Osteocyte (in vitro differentiated cells): ENCODE results near the gene ABCC10. TPM values are rescaled to one million over a fixed set of nuclear protein-coding genes. Genes with fewer than 3 reads are reported as not detected.
"Not testable (repeated sequence)": the region's sequence is repeated elsewhere in the genome, so short reads cannot be mapped to it uniquely, and the experiment has no call there.

Source experiments
- DNase-seq: peaks from one replicate; pipeline ENCODE4 v3.0.0; 2021; ENCODE audit warnings: mixed read lengths; ENCODE audit not compliant: unreplicated experiment; ENCODE audit errors: extremely low spot score
- H3K27ac Mint-ChIP-seq: one replicate; pipeline ENCODE4 v1.8.0; 2021; ENCODE audit warnings: mild to moderate bottlenecking, mixed read lengths; ENCODE audit not compliant: unreplicated experiment
- H3K27me3 Mint-ChIP-seq: one replicate; pipeline ENCODE4 v1.8.0; 2021; ENCODE audit warnings: mixed read lengths; ENCODE audit not compliant: unreplicated experiment
- H3K36me3 Mint-ChIP-seq: one replicate; pipeline ENCODE4 v1.8.0; 2021; ENCODE audit warnings: mixed read lengths; ENCODE audit not compliant: unreplicated experiment
- H3K4me1 Mint-ChIP-seq: one replicate; pipeline ENCODE4 v1.8.0; 2021; ENCODE audit warnings: mixed read lengths; ENCODE audit not compliant: unreplicated experiment
- H3K4me3 Mint-ChIP-seq: one replicate; pipeline ENCODE4 v1.8.0; 2021; ENCODE audit warnings: mild to moderate bottlenecking, moderate library complexity, mixed read lengths; ENCODE audit not compliant: unreplicated experiment
- H3K9me3 Mint-ChIP-seq: one replicate; pipeline ENCODE4 v1.8.0; 2021; ENCODE audit warnings: mixed read lengths; ENCODE audit not compliant: unreplicated experiment
- total RNA-seq: library from RNA; stranded (reverse); gene quantifications from 2 replicates; pipeline ENCODE4 v1.2.1, GENCODE V29; 2021
- TF ChIP-seq, protein P1 (sequence below): fragments of 200-600 bp; sonication (generic); IDR thresholded peaks from 2 replicates; pipeline ENCODE4 v1.5.0; 2021; ENCODE audit warnings: antibody characterized with exemption, mild to moderate bottlenecking, moderate library complexity

Gene ABCC10
- total RNA-seq, 1 donor from 2014 or later, result 40.1 TPM

DNA sequence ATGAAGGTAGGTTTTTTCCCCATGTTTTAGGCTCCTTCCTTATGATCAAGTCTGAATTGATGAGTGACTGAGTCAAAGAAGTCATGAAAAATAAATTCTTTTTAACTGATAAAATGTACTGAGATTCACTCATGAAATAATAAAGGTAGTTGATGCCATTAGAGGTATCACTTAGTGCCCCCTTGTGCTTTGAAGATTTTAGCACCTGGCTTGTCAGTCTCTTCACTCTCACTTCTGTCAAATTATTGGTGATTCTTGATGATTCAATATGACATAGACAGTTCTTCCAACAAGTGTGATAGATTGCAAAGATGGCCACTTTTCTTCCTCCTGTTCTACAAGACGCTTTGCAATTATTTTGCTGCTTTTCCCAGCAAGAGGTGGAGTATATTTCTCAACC lies 32.2 kb downstream of the ABCC10 start:
- Mint-ChIP-seq H3K27ac (no peak overlapping the region), H3K36me3 (no peaks in the 10 kb centered on the region), H3K9me3 (no peaks in the 10 kb centered on the region), H3K27me3 (peaks cover 45% of the 10 kb centered on the region), H3K4me3 (no peak overlapping the region), H3K4me1 (peaks cover 13% of the 10 kb centered on the region)
- TF ChIP-seq, protein P1, sequence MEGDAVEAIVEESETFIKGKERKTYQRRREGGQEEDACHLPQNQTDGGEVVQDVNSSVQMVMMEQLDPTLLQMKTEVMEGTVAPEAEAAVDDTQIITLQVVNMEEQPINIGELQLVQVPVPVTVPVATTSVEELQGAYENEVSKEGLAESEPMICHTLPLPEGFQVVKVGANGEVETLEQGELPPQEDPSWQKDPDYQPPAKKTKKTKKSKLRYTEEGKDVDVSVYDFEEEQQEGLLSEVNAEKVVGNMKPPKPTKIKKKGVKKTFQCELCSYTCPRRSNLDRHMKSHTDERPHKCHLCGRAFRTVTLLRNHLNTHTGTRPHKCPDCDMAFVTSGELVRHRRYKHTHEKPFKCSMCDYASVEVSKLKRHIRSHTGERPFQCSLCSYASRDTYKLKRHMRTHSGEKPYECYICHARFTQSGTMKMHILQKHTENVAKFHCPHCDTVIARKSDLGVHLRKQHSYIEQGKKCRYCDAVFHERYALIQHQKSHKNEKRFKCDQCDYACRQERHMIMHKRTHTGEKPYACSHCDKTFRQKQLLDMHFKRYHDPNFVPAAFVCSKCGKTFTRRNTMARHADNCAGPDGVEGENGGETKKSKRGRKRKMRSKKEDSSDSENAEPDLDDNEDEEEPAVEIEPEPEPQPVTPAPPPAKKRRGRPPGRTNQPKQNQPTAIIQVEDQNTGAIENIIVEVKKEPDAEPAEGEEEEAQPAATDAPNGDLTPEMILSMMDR, result no peak
- DNase-seq, result no peak

DNA sequence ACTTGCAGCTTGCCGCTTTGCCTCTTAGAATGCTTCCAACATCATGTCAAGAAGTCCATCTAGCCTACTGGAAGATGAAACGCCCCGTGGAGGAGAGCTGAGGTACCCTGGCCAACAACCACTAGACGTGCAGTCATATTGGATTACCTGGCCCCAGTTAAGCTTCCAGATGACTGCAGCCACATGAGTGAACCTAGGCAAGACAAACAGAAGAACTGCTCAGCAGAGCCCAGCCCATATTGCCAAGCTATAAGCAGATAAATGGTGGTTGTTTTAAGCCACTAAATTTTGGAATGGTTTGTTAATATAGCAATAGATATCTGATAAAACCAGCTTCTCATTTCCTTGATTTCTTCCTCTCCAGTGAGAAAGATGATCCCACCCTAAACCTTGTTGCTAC lies 32.7 kb downstream of the ABCC10 start:
- Mint-ChIP-seq H3K4me1 (peaks cover 12% of the 10 kb centered on the region), H3K9me3 (no peaks in the 10 kb centered on the region), H3K27me3 (peaks cover 45% of the 10 kb centered on the region), H3K27ac (no peak overlapping the region), H3K36me3 (no peaks in the 10 kb centered on the region), H3K4me3 (no peak overlapping the region)
- TF ChIP-seq, protein P1, result no peak
- DNase-seq, result no peak

DNA sequence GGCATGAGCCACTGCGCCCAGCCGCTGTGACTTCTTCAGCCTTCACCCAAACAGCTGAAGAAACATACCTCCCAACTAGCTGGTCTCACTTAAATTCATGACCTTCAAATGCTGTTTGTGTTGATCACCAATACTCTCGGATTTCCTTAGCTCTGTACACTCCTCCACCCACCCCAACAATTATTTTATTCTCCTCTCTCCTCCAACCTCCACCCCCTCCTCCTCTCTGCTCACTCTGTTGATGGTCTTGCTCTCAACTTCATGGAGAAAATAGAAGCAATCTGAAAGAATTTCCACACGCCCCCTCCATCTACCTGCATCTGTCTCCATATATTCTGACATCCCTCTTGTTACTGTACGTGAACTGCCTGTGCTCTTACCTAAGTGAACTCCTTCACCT lies 34.6 kb downstream of the ABCC10 start:
- Mint-ChIP-seq H3K4me1 (peaks cover 3% of the 10 kb centered on the region), H3K27ac (no peak overlapping the region), H3K36me3 (no peaks in the 10 kb centered on the region), H3K4me3 (no peak overlapping the region), H3K27me3 (peaks cover 31% of the 10 kb centered on the region), H3K9me3 (no peaks in the 10 kb centered on the region)
- TF ChIP-seq, protein P1, result no peak
- no peak for DNase-seq

DNA sequence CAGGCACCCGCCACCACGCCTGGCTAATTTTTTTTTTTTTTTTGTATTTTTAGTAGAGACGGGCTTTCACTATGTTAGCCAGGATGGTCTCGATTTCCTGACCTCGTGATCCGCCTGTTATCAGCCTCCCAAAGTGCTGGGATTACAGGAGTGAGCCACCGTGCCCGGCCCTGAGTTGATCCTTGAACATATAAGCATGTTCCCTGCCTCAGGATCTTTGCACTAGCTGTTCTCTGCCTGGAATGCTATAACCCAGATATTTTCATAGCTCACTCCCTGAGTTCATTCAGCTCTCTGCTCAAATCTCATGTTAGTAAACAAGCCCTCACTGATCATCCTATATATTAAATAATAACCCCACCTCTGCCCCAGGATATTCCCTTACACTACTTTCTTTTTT lies 37.0 kb downstream of the ABCC10 start:
- Mint-ChIP-seq H3K27ac (no peak overlapping the region), H3K4me1 (no peaks in the 10 kb centered on the region), H3K9me3 (no peaks in the 10 kb centered on the region), H3K36me3 (no peaks in the 10 kb centered on the region), H3K27me3 (peaks cover 26% of the 10 kb centered on the region), H3K4me3 (no peak overlapping the region)
- TF ChIP-seq, protein P1, result no peak
- no peak for DNase-seq

DNA sequence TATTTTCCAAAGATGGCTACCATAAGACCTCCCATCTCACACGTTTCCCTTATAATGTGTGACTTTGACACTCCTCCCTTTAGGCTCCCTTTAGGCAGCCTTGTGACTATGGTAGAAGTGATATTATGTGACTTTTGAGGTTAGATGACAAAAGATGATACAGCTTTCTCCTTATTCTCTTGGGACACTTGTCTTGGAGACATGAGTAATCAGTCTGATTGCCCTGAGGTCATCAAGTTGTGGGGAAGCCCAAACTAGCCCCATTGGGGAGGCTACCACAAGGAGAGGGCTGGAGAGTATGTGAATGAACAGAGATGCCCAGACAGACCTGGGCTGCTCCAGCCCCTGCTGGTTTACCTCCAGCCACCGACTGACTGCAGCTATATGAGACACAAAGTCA lies 38.6 kb downstream of the ABCC10 start:
- no peaks in the 10 kb centered on the region for H3K36me3 Mint-ChIP-seq
- H3K27me3 Mint-ChIP-seq, result peaks cover 22% of the 10 kb centered on the region
- no peaks in the 10 kb centered on the region for H3K4me1 Mint-ChIP-seq
- H3K27ac Mint-ChIP-seq, result no peak overlapping the region
- no peak overlapping the region for H3K4me3 Mint-ChIP-seq
- DNase-seq, result no peak
- TF ChIP-seq, protein P1, result no peak
- no peaks in the 10 kb centered on the region for H3K9me3 Mint-ChIP-seq

DNA sequence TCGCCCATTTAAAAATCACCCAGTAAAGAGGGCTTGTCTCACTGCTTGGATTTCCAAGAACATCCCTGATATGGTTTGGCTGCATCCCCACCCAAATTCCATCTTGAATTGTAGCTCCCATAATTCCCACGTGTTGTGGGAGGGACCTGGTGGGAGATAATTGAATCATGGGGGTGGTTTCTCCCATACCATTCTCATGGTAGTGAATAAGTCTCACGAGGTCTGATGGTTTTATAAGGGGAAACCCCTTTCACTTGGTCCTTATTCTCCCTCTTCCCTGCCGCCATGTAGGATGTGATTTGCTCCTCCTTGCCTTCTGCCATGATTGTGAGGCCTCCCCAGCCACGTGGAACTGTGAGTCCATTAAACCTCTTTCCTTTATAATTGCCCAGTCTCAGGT lies 39.9 kb downstream of the ABCC10 start:
- H3K4me1 Mint-ChIP-seq, H3K27ac Mint-ChIP-seq, H3K36me3 Mint-ChIP-seq, DNase-seq, H3K9me3 Mint-ChIP-seq, H3K4me3 Mint-ChIP-seq: not testable (repeated sequence)
- peaks cover 22% of the 10 kb centered on the region for H3K27me3 Mint-ChIP-seq
